AG09309 (cell line): ENCODE measurements around the gene CACNA1C.

Experiments
- DNase-seq: peaks from one replicate; pipeline ENCODE4 v3.0.0-alpha.2; 2010; ENCODE audit warnings: low read depth
- H3K4me3 ChIP-seq: 2 replicates; pipeline ENCODE4 v1.5.1; 2011; ENCODE audit warnings: mild to moderate bottlenecking, low read depth, low read length, moderate library complexity; ENCODE audit not compliant: control insufficient read depth
- TF ChIP-seq, protein P1 (sequence below): IDR thresholded peaks from 2 replicates; pipeline ENCODE4 v1.5.1; 2011; ENCODE audit warnings: mild to moderate bottlenecking, low read depth, low read length, inconsistent platforms; ENCODE audit not compliant: insufficient read depth, control insufficient read depth; ENCODE audit errors: missing control alignments

CACNA1C gene

DNA sequence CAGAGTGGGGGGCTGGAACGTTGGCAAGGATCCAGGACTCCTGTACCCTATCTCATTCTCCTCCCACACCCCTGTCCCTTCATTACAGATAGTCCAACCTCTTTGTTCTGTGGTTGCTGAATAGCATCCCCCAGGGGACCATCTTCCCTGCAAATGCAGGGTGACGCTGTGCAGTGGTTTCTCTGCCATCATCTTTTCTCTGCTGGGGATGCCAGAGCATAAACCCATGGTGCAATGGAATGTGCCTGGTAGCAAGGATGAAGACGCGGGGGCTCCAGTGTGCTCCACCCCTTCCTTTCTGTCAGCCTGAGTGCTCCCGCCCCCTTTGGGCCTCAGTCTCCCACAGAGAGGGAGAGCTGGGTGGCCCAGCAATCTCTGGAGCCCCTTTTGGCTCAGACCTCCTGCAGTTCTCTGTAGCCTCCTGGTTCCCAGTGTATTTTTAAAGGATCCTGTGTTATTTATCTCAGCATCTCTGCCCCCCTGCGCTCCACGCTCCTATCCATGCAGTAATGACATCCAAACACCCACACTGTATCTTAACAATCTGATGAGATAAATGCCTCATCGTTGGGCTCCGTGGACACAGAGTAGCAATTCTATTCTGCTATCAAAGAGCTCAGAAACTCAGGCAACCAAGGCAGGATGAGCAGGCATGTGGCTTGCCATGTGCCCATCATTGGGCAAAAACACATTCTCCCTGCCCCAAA, 212.8 kb downstream of the CACNA1C start:
- no peak for DNase-seq
- TF ChIP-seq, protein P1, sequence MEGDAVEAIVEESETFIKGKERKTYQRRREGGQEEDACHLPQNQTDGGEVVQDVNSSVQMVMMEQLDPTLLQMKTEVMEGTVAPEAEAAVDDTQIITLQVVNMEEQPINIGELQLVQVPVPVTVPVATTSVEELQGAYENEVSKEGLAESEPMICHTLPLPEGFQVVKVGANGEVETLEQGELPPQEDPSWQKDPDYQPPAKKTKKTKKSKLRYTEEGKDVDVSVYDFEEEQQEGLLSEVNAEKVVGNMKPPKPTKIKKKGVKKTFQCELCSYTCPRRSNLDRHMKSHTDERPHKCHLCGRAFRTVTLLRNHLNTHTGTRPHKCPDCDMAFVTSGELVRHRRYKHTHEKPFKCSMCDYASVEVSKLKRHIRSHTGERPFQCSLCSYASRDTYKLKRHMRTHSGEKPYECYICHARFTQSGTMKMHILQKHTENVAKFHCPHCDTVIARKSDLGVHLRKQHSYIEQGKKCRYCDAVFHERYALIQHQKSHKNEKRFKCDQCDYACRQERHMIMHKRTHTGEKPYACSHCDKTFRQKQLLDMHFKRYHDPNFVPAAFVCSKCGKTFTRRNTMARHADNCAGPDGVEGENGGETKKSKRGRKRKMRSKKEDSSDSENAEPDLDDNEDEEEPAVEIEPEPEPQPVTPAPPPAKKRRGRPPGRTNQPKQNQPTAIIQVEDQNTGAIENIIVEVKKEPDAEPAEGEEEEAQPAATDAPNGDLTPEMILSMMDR, result no peak
- no peak overlapping the region for H3K4me3 ChIP-seq

DNA sequence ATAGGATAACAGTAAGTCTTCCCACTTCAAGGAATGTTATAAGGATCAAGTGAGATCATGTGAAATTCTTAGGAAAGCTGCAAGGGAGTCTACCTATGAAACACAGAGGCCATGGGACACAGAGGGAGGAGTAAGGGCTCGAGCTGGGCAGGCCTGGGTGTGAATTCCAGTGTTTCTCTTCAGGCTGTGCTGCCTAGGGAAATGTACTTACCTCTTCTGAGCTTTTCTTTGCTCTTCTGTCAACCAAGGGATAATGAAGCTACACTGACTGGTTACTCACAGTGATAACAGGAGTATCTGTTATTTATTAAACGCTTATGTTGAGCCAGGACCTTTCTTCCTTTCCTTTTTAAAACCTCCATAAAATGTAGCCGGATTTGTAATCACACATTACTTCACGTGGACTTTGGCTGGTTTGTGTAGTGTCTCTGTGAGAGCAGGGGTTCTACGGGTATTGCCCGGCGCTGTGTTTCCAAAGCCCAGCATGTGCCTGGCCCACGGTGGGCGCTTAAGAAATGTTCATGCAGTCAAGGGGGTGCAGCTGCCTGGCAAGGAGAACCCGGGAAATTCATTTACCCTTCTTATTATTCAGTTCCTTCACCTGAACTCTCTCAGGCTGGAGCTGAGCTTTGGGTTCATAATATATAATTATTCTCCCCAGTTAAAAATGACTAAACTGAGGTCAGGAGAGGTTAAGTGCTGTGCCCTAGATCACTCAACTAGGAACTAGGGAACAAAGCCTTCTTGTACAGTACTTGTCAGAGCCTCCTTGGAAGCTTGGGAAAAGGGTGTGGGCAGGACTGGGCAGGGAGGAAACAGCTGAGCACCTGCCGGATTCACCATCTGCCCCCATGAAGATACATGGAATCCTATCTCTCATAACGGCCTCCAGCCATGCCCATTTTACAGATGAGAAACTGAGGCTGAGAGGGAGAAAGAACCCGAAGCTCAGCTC, 214.2 kb downstream of the CACNA1C start:
- DNase-seq, result no peak
- TF ChIP-seq, protein P1, result no peak
- no peak overlapping the region for H3K4me3 ChIP-seq

DNA sequence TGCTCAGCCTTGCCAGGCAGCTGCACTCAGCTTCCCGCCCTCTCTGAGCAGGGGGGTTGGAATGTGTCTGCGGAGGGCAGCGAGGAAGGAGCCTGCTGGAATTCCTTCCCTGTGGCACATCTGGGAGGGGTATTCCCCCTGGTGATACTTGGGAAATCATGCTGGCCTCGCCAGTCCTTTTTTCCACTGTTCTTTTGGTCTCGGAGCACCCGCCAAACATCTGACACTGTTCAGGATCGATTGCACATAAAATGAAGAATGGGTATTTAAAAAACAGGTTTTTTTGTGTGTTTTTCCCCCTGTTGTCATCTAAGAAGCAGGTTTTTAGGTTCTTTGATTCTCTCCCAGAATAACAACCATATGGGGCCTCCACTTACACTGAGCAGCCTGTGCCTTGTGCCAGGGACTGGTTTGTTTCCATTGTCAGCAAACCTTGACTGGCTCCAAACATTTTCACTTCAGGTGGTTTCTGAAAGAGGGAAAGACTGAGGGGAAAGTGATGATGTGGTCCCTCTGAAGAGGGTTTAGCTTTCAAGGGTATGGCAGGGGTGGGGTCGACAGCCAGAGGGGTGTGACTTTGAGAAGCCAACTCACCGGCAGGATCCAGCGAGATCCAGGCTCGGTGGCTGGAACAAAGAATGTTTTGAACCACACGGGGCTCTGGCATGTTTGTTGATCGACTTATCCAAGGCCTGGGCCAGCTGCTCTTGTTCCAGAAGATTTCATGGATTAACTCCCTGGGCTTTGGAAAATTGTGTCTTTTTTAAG, 215.1 kb downstream of the CACNA1C start:
- H3K4me3 ChIP-seq, result no peak overlapping the region; the same call in 1 of the 2 replicates
- DNase-seq, result no peak
- TF ChIP-seq, protein P1, result peak; percentile 5

DNA sequence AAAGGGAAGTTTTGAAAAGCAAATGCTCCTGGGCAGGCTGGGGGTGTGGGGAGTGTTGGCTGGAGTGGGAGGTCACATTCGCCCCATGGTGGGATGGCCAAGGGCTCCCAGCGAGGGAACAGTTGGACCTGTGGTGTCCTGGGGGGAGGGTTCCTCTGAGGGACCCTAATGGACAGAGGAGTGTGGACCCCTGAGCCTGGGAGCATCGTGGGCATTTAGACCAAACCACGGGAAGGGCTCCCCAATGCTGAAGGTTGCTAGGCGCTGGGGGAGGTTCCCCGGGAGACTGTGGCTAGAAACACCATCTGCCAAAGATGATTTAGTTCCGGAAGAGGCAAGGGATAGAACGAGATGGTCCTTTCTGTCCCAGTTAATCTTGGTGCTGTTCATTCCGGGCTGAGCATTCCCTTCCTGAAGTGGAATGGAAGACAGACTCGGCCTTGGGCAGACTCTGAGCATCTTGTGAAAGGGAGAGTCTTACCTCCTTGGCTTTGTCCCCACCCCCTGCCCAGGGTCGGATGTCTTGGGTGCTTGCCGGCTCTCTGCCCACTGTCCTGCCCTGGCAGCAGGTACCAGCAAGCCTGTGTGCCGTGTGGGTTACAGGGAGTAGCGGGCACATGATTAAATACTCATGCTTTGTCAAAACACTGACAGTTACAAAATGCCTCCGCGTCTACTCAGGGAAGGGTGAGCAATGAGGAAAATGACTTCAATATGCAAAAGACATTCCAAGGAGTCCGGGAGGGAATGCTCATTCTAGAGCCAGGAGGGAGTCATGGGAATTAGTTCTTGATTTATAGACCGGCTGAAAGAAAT, 215.9 kb downstream of the CACNA1C start:
- TF ChIP-seq, protein P1, result no peak
- DNase-seq, result peak; percentile 81
- peak overlapping the region; percentile 25 for H3K4me3 ChIP-seq

DNA sequence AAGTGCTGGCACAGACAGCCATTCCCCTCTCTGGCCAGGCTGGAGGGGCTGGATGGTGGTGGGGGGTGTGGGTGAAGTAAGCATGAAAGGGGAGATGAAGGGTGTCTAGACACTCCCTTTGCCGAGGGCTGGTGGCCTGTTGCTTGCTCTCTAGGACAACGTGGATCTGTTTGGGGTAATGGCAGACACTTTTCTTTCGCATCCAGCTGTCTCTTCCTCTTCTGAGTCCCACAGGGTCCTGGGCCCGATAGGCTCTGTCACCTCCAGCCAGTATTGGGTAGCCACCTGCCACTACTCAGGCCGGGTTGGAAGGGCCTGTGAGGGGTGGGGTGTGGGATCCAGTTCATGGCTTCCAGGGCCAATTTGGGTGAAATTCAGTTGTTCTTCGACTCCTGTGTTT, 218.1 kb downstream of the CACNA1C start:
- TF ChIP-seq, protein P1, result no peak
- H3K4me3 ChIP-seq, result no peak overlapping the region
- no peak for DNase-seq
